Liver (tissue), 9 donors: ENCODE measurements around the gene MICAL3. TPM values are rescaled to one million over a fixed set of nuclear protein-coding genes. Genes with fewer than 3 reads are reported as not detected.

Experiments used
- DNase-seq: peaks from one replicate; pipeline ENCODE4 v3.0.0-alpha.2; 2017; ENCODE audit warnings: low spot score
- H3K27ac ChIP-seq, 2 donors: one replicate each; pipeline ENCODE4 v1.7.0; 2013; ENCODE audit warnings: inconsistent platforms in 2 of 2, low read length in 2 of 2, control low read depth in 1 of 2, low read depth in 1 of 2, mild to moderate bottlenecking in 1 of 2
- H3K27me3 ChIP-seq, 4 donors: one replicate each; pipeline versions ENCODE4 v1.6.1 to v1.7.0; 2013; ENCODE audit warnings: low read length in 3 of 4, inconsistent platforms in 1 of 4, mild to moderate bottlenecking in 1 of 4, moderate library complexity in 1 of 4; ENCODE audit not compliant: control insufficient read depth in 4 of 4, insufficient read depth in 4 of 4
- H3K36me3 ChIP-seq, 4 donors: one replicate each; pipeline versions ENCODE4 v1.6.1 to v1.7.0; 2013; ENCODE audit warnings: low read length in 3 of 4, mild to moderate bottlenecking in 3 of 4, low read depth in 1 of 4, moderate library complexity in 1 of 4; ENCODE audit not compliant: control insufficient read depth in 4 of 4, insufficient read depth in 3 of 4
- H3K4me1 ChIP-seq, 4 donors: one replicate each; pipeline versions ENCODE4 v1.6.1 to v1.7.0; 2013; ENCODE audit warnings: low read length in 3 of 4, mild to moderate bottlenecking in 3 of 4, moderate library complexity in 1 of 4; ENCODE audit not compliant: control insufficient read depth in 4 of 4, insufficient read depth in 4 of 4
- H3K4me3 ChIP-seq, 3 donors: one replicate each; pipeline versions ENCODE4 v1.6.1 to v1.7.0; 2013; ENCODE audit warnings: low read length in 3 of 3, control low read depth in 1 of 3, low read depth in 1 of 3, mild to moderate bottlenecking in 1 of 3
- H3K9ac ChIP-seq, 2 donors: one replicate each; pipeline ENCODE4 v1.7.0; 2013; ENCODE audit warnings: low read length in 2 of 2, mild to moderate bottlenecking in 2 of 2, moderate library complexity in 2 of 2, control low read depth in 1 of 2, low read depth in 1 of 2
- H3K9me3 ChIP-seq, 4 donors: one replicate each; pipeline versions ENCODE4 v1.6.1 to v1.7.0; 2013; ENCODE audit warnings: low read length in 3 of 4; ENCODE audit not compliant: control insufficient read depth in 4 of 4
- ATF3 ChIP-seq: IDR thresholded peaks from 2 replicates; pipeline ENCODE4 v1.6.1; 2016; ENCODE audit warnings: antibody characterized with exemption
- CTCF ChIP-seq: fragments of 150-350 bp; IDR thresholded peaks from 2 replicates; pipeline ENCODE4 v1.5.1; 2017; ENCODE audit warnings: improper control_type of control experiment, low read depth, low read length; ENCODE audit not compliant: missing input control
- EGR1 ChIP-seq, 2 donors: IDR thresholded peaks; 2 replicates each; pipeline ENCODE4 v1.6.1; 2016 to 2018; ENCODE audit warnings: antibody characterized with exemption in 2 of 2, low read depth in 2 of 2
- FOXA2 ChIP-seq: IDR thresholded peaks from 2 replicates; pipeline ENCODE4 v1.6.1; 2016; ENCODE audit warnings: antibody characterized with exemption
- GABPA ChIP-seq, 2 donors: IDR thresholded peaks in 1 of 2; conservative IDR thresholded peaks in 1 of 2; 2 replicates each; pipeline ENCODE4 v1.6.1; 2016; ENCODE audit warnings: antibody characterized with exemption in 2 of 2, mild to moderate bottlenecking in 1 of 2, moderate library complexity in 1 of 2
- HNF4A ChIP-seq, 2 donors: conservative IDR thresholded peaks; 2 replicates each; pipeline ENCODE4 v1.6.1; 2016; ENCODE audit warnings: antibody characterized with exemption in 2 of 2, mild to moderate bottlenecking in 2 of 2
- HNF4G ChIP-seq: IDR thresholded peaks from 2 replicates; pipeline ENCODE4 v1.6.1; 2016; ENCODE audit warnings: antibody characterized with exemption
- JUND ChIP-seq, 2 donors: IDR thresholded peaks; 2 replicates each; pipeline ENCODE4 v1.6.1; 2016; ENCODE audit warnings: antibody characterized with exemption in 2 of 2
- MAX ChIP-seq: IDR thresholded peaks from 2 replicates; pipeline ENCODE4 v1.6.1; 2016; ENCODE audit warnings: antibody characterized with exemption
- NR2F2 ChIP-seq: IDR thresholded peaks from 2 replicates; pipeline ENCODE4 v1.6.1; 2016; ENCODE audit warnings: antibody characterized with exemption
- RAD21 ChIP-seq, 2 donors: IDR thresholded peaks; 2 replicates each; pipeline ENCODE4 v1.6.1; 2016; ENCODE audit warnings: antibody characterized with exemption in 2 of 2, mild to moderate bottlenecking in 2 of 2
- REST ChIP-seq: IDR thresholded peaks from 2 replicates; pipeline ENCODE4 v1.6.1; 2016; ENCODE audit warnings: antibody characterized with exemption, mild to moderate bottlenecking
- TAF1 ChIP-seq: conservative IDR thresholded peaks from 2 replicates; pipeline ENCODE4 v1.6.1; 2016; ENCODE audit warnings: antibody characterized with exemption, mild to moderate bottlenecking
- YY1 ChIP-seq: IDR thresholded peaks from 2 replicates; pipeline ENCODE4 v1.6.1; 2016; ENCODE audit warnings: antibody characterized with exemption, mild to moderate bottlenecking
- WGBS: extraction: QIAGEN DNeasy Blood & Tissue Kit; methylation state at CpG from one replicate; pipeline ENCODE4 v1.1.7; 2013; 5-methylcytosine and 5-hydroxymethylcytosine counted together
- polyA plus RNA-seq, 2 donors: library from polyadenylated mRNA; stranded (reverse) in 1 of 2; unstranded in 1 of 2; fragments of 200-250 nt in 1 of 2; fragments of >200 nt in 1 of 2; fragmentation: Nextera tagmentation in 1 of 2; extraction: Ambion mirVana in 1 of 2; gene quantifications; one replicate each; pipeline versions ENCODE4 v1.2.1 to v1.2.3, GENCODE V29; 2013 to 2015
- total RNA-seq, 2 donors: library from RNA; depleted of rRNA; stranded (reverse); fragments of >200 nt; gene quantifications; one replicate each; pipeline ENCODE4 v1.2.3, GENCODE V29; 2014
- donor health status: healthy.
- donor health status: healthy.
- donor health status: healthy.
- donor health status: healthy.
- donor health status: healthy.

MICAL3 gene
- total and polyA plus RNA-seq, 4 donors = 6.4 to 38.4 (median 23.4) TPM

GRCh38 chr22:18059473-18059872, 35.1 kb upstream of the MICAL3 start:
- Histone ChIP-seq H3K27ac (no peak overlapping the region), H3K9me3 (no peaks in the 10 kb centered on the region), H3K4me1 (peaks cover 5 to 11% (median 7%) of the 10 kb centered on the region in 4 donors), H3K36me3 (no peaks in the 10 kb centered on the region), H3K27me3 (no peaks in the 10 kb centered on the region), H3K9ac (no peak overlapping the region), H3K4me3 (no peak overlapping the region)
- WGBS = 96% methylated on average over 3 of the region's 3 CpGs
- DNase-seq = no peak
- TF ChIP-seq JUND (IDR thresholded peaks at IDR 0.05) (no peak), GABPA (IDR thresholded peaks at IDR 0.05 in 1 of 2, conservative IDR thresholded peaks at IDR 0.05 in 1 of 2) (no peak), EGR1 (IDR thresholded peaks at IDR 0.05; ENCODE audit: low read depth in 2 of 2) (no peak)

- Histone ChIP-seq H3K9ac (no peak overlapping the region), H3K27me3 (no peaks in the 10 kb centered on the region), H3K9me3 (no peaks in the 10 kb centered on the region), H3K36me3 (no peaks in the 10 kb centered on the region), H3K4me1 (peaks cover 5 to 11% (median 7%) of the 10 kb centered on the region in 4 donors), H3K27ac (no peak overlapping the region), H3K4me3 (no peak overlapping the region)
- no peak for TF ChIP-seq FOXA2
- TF ChIP-seq YY1 = no peak
- no peak for TF ChIP-seq NR2F2
- TF ChIP-seq EGR1 (IDR thresholded peaks at IDR 0.05; ENCODE audit: low read depth in 2 of 2) = no peak
- no peak for TF ChIP-seq MAX
- no peak for TF ChIP-seq TAF1
- WGBS = 87% methylated on average over 5 of the region's 5 CpGs
- DNase-seq = no peak
Observed at GRCh38 chr22:18059094-18059417, 34.7 kb upstream of the MICAL3 start.

GRCh38 chr22:18058371-18059093, 34.2 kb upstream of the MICAL3 start:
- no peaks in the 10 kb centered on the region for H3K9me3 ChIP-seq
- H3K36me3 ChIP-seq = no peaks in the 10 kb centered on the region
- H3K4me3 ChIP-seq = no peak overlapping the region
- 96% methylated on average over 7 of the region's 7 CpGs for WGBS
- peaks cover 5 to 11% (median 7%) of the 10 kb centered on the region in 4 donors for H3K4me1 ChIP-seq
- no peak overlapping the region for H3K27ac ChIP-seq
- no peak for DNase-seq
- H3K9ac ChIP-seq = peak overlapping the region in 1 of 2 donors; percentile 14
- TF ChIP-seq HNF4A (conservative IDR thresholded peaks at IDR 0.05) (no peak), ATF3 (no peak), NR2F2 (no peak), RAD21 (IDR thresholded peaks at IDR 0.05) (no peak), TAF1 (no peak), HNF4G (no peak), REST (no peak), GABPA (IDR thresholded peaks at IDR 0.05 in 1 of 2, conservative IDR thresholded peaks at IDR 0.05 in 1 of 2) (no peak), EGR1 (IDR thresholded peaks at IDR 0.05; ENCODE audit: low read depth in 2 of 2) (no peak), YY1 (no peak), CTCF (no peak), MAX (no peak)
- no peaks in the 10 kb centered on the region for H3K27me3 ChIP-seq
